ENCODE results near the gene TSHZ1.

DNA sequence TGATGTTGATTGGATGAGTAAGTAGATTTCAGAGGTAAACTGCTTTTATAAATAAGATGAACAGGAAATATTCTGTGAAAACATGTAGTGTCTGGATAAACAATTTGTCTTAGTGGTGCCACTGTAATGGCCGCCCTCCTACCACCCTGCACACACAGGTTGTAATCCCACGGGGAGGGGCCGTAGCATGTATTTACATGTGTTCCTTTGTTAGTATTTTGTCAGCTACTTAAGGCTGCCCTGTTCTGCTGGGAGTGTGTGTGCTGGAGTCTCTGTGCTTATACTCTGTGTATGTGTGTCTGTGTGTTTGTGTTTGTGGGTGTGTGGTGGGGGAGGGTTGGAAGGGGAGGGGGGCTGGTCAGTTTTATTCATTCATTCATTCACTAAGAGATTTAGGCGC, 5.1 kb downstream of the TSHZ1 start:
- TF ChIP-seq, protein P1, sequence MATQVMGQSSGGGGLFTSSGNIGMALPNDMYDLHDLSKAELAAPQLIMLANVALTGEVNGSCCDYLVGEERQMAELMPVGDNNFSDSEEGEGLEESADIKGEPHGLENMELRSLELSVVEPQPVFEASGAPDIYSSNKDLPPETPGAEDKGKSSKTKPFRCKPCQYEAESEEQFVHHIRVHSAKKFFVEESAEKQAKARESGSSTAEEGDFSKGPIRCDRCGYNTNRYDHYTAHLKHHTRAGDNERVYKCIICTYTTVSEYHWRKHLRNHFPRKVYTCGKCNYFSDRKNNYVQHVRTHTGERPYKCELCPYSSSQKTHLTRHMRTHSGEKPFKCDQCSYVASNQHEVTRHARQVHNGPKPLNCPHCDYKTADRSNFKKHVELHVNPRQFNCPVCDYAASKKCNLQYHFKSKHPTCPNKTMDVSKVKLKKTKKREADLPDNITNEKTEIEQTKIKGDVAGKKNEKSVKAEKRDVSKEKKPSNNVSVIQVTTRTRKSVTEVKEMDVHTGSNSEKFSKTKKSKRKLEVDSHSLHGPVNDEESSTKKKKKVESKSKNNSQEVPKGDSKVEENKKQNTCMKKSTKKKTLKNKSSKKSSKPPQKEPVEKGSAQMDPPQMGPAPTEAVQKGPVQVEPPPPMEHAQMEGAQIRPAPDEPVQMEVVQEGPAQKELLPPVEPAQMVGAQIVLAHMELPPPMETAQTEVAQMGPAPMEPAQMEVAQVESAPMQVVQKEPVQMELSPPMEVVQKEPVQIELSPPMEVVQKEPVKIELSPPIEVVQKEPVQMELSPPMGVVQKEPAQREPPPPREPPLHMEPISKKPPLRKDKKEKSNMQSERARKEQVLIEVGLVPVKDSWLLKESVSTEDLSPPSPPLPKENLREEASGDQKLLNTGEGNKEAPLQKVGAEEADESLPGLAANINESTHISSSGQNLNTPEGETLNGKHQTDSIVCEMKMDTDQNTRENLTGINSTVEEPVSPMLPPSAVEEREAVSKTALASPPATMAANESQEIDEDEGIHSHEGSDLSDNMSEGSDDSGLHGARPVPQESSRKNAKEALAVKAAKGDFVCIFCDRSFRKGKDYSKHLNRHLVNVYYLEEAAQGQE (IDR thresholded peaks at IDR 0.05; ENCODE audit: unreplicated experiment), result no peak
- TF ChIP-seq CTCF (conservative IDR thresholded peaks at IDR 0.05; ENCODE audit: low read depth in 2 of 2) (no peak), EZH2phosphoT487 (IDR thresholded peaks at IDR 0.05; ENCODE audit: unreplicated experiment) (no peak)

Data from GM23338 (cell line).